Measurements from ENCODE around the gene KRT34.

GRCh38 chr17:41417127-41417526 is 35.0 kb upstream of the KRT34 start:
- TF ChIP-seq POLR2AphosphoS5 (IDR thresholded peaks at IDR 0.05) (no peak), TAF1 (IDR thresholded peaks at IDR 0.05; ENCODE audit: low read depth) (no peak), EP300 (conservative IDR thresholded peaks at IDR 0.05; ENCODE audit: poor library complexity, severe bottlenecking) (no peak)
- TF ChIP-seq, protein P1, sequence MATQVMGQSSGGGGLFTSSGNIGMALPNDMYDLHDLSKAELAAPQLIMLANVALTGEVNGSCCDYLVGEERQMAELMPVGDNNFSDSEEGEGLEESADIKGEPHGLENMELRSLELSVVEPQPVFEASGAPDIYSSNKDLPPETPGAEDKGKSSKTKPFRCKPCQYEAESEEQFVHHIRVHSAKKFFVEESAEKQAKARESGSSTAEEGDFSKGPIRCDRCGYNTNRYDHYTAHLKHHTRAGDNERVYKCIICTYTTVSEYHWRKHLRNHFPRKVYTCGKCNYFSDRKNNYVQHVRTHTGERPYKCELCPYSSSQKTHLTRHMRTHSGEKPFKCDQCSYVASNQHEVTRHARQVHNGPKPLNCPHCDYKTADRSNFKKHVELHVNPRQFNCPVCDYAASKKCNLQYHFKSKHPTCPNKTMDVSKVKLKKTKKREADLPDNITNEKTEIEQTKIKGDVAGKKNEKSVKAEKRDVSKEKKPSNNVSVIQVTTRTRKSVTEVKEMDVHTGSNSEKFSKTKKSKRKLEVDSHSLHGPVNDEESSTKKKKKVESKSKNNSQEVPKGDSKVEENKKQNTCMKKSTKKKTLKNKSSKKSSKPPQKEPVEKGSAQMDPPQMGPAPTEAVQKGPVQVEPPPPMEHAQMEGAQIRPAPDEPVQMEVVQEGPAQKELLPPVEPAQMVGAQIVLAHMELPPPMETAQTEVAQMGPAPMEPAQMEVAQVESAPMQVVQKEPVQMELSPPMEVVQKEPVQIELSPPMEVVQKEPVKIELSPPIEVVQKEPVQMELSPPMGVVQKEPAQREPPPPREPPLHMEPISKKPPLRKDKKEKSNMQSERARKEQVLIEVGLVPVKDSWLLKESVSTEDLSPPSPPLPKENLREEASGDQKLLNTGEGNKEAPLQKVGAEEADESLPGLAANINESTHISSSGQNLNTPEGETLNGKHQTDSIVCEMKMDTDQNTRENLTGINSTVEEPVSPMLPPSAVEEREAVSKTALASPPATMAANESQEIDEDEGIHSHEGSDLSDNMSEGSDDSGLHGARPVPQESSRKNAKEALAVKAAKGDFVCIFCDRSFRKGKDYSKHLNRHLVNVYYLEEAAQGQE (IDR thresholded peaks at IDR 0.05; ENCODE audit: borderline replicate concordance): no peak
